Neural progenitor cell (in vitro differentiated cells): Measurements from ENCODE around the gene DLGAP4. TPM values are rescaled to one million over a fixed set of nuclear protein-coding genes. Genes with fewer than 3 reads are reported as not detected.

Experiments
- DNase-seq: peaks from one replicate; pipeline ENCODE4 v3.0.0-alpha.2; 2016; ENCODE audit warnings: low spot score
- H2AFZ ChIP-seq: fragments of 200-600 bp; sonication (generic); replicated peaks from 2 replicates; pipeline ENCODE4 v1.6.1; 2016; ENCODE audit warnings: antibody characterized with exemption
- H3F3A ChIP-seq: fragments of 200-600 bp; sonication (generic); 2 replicates; pipeline ENCODE4 v1.6.1; 2016; ENCODE audit warnings: antibody characterized with exemption, low read depth
- H3K27ac ChIP-seq: fragments of 200-600 bp; sonication (generic); 2 replicates; pipeline ENCODE4 v1.5.1; 2016; ENCODE audit warnings: mild to moderate bottlenecking
- H3K27me3 ChIP-seq: fragments of 200-600 bp; sonication (generic); 2 replicates; pipeline ENCODE4 v1.6.1; 2016; ENCODE audit warnings: mild to moderate bottlenecking, moderate library complexity
- H3K36me3 ChIP-seq: fragments of 200-600 bp; sonication (generic); 2 replicates; pipeline ENCODE4 v1.5.1; 2016
- H3K4me1 ChIP-seq: fragments of 200-600 bp; sonication (generic); 2 replicates; pipeline ENCODE4 v1.6.1; 2016; ENCODE audit warnings: mixed run types
- H3K4me2 ChIP-seq: fragments of 200-600 bp; sonication (generic); 2 replicates; pipeline ENCODE4 v1.6.1; 2016
- H3K4me3 ChIP-seq: fragments of 200-600 bp; sonication (generic); 2 replicates; pipeline ENCODE4 v1.5.1; 2016
- H3K79me2 ChIP-seq: fragments of 200-600 bp; sonication (generic); 2 replicates; pipeline ENCODE4 v1.6.1; 2016; ENCODE audit warnings: low read depth
- H3K9ac ChIP-seq: fragments of 200-600 bp; sonication (generic); 2 replicates; pipeline ENCODE4 v1.6.1; 2016
- H3K9me3 ChIP-seq: fragments of 200-600 bp; sonication (generic); 2 replicates; pipeline ENCODE4 v1.5.1; 2016; ENCODE audit warnings: low read depth
- H4K20me1 ChIP-seq: fragments of 200-600 bp; sonication (generic); 2 replicates; pipeline ENCODE4 v1.6.1; 2016; ENCODE audit warnings: low read depth
- H3K27ac Mint-ChIP-seq: 3 replicates; pipeline ENCODE4 v1.8.0; 2021; ENCODE audit warnings: mixed read lengths
- H3K27me3 Mint-ChIP-seq: 2 replicates; pipeline ENCODE4 v1.8.0; 2022; ENCODE audit warnings: low read depth, mild to moderate bottlenecking, inconsistent platforms, moderate library complexity, mixed read lengths; ENCODE audit not compliant: insufficient read depth
- H3K36me3 Mint-ChIP-seq: 3 replicates; pipeline ENCODE4 v1.8.0; 2021; ENCODE audit warnings: mixed read lengths
- H3K4me1 Mint-ChIP-seq: 3 replicates; pipeline ENCODE4 v1.8.0; 2021; ENCODE audit warnings: mixed read lengths
- H3K4me3 Mint-ChIP-seq: 3 replicates; pipeline ENCODE4 v1.8.0; 2021; ENCODE audit warnings: mild to moderate bottlenecking, moderate library complexity, mixed read lengths
- H3K9me3 Mint-ChIP-seq: 3 replicates; pipeline ENCODE4 v1.8.0; 2020; ENCODE audit warnings: mixed read lengths
- CTCF ChIP-seq: fragments of 200-600 bp; sonication (generic); IDR thresholded peaks from 2 replicates; pipeline ENCODE4 v1.5.1; 2017; ENCODE audit warnings: antibody characterized with exemption, mild to moderate bottlenecking
- EZH2 ChIP-seq: fragments of 200-600 bp; sonication (generic); IDR thresholded peaks from 2 replicates; pipeline ENCODE4 v1.6.1; 2017; ENCODE audit warnings: antibody characterized with exemption, mild to moderate bottlenecking, moderate library complexity
- EZH2phosphoT487 ChIP-seq: fragments of 200-600 bp; sonication (generic); IDR thresholded peaks from 2 replicates; pipeline ENCODE4 v1.6.1; 2017; ENCODE audit warnings: antibody characterized with exemption
- total RNA-seq: library from RNA; depleted of rRNA; stranded (reverse); fragments of >200 nt; gene quantifications from 2 replicates; pipeline ENCODE4 v1.2.3, GENCODE V29; 2015; ENCODE audit warnings: low replicate concordance

The DLGAP4 gene
- total RNA-seq, 1 donor from 2014 or later = 21.7 TPM

- Mint-ChIP-seq H3K9me3 (no peaks in the 10 kb centered on the region), H3K27ac (peak overlapping the region; percentile 11), H3K4me3 (no peak overlapping the region), H3K36me3 (peaks cover 28% of the 10 kb centered on the region), H3K4me1 (peaks cover 12% of the 10 kb centered on the region), H3K27me3 (no peaks in the 10 kb centered on the region)
- Histone ChIP-seq H3K4me1 (peaks cover 16% of the 10 kb centered on the region), H3K36me3 (peaks cover 6% of the 10 kb centered on the region), H3K4me3 (no peak overlapping the region), H2AFZ (no peak overlapping the region), H3K9me3 (no peaks in the 10 kb centered on the region), H4K20me1 (peaks cover 30% of the 10 kb centered on the region), H3K27me3 (no peaks in the 10 kb centered on the region), H3K4me2 (no peak overlapping the region), H3K27ac (no peak overlapping the region), H3F3A (peaks cover 8% of the 10 kb centered on the region), H3K9ac (no peak overlapping the region), H3K79me2 (no peaks in the 10 kb centered on the region)
- TF ChIP-seq EZH2 (no peak), EZH2phosphoT487 (no peak), CTCF (no peak)
- no peak for DNase-seq
These were observed 195.3 kb downstream of the DLGAP4 start for GRCh38 chr20:36501367-36502006.

GRCh38 chr20:36504295-36504694 is 198.2 kb downstream of the DLGAP4 start:
- H4K20me1 ChIP-seq = peaks cover 10% of the 10 kb centered on the region
- no peaks in the 10 kb centered on the region for H3F3A ChIP-seq
- peaks cover 1% of the 10 kb centered on the region for H3K4me1 Mint-ChIP-seq
- H3K27ac Mint-ChIP-seq = no peak overlapping the region
- no peaks in the 10 kb centered on the region for H3K9me3 Mint-ChIP-seq
- no peak overlapping the region for H3K9ac ChIP-seq
- no peaks in the 10 kb centered on the region for H3K79me2 ChIP-seq
- no peaks in the 10 kb centered on the region for H3K27me3 ChIP-seq
- H3K36me3 ChIP-seq = peaks cover 6% of the 10 kb centered on the region
- H2AFZ ChIP-seq = no peak overlapping the region
- no peaks in the 10 kb centered on the region for H3K9me3 ChIP-seq
- H3K27me3 Mint-ChIP-seq = peaks cover 3% of the 10 kb centered on the region
- TF ChIP-seq EZH2 (no peak), EZH2phosphoT487 (no peak), CTCF (no peak)
- H3K36me3 Mint-ChIP-seq = peaks cover 30% of the 10 kb centered on the region
- H3K4me2 ChIP-seq = no peak overlapping the region
- H3K4me1 ChIP-seq = no peaks in the 10 kb centered on the region
- DNase-seq = no peak
- H3K4me3 ChIP-seq = no peak overlapping the region
- H3K4me3 Mint-ChIP-seq = no peak overlapping the region
- H3K27ac ChIP-seq = no peak overlapping the region

GRCh38 chr20:36506253-36506652 is 200.1 kb downstream of the DLGAP4 start:
- H3K27ac ChIP-seq = no peak overlapping the region
- no peaks in the 10 kb centered on the region for H3K27me3 ChIP-seq
- peaks cover 6% of the 10 kb centered on the region for H3K36me3 ChIP-seq
- H4K20me1 ChIP-seq = peaks cover 7% of the 10 kb centered on the region
- Mint-ChIP-seq H3K27ac (no peak overlapping the region), H3K4me1 (no peaks in the 10 kb centered on the region), H3K36me3 (peaks cover 25% of the 10 kb centered on the region), H3K4me3 (no peak overlapping the region), H3K27me3 (peaks cover 3% of the 10 kb centered on the region), H3K9me3 (no peaks in the 10 kb centered on the region)
- TF ChIP-seq EZH2phosphoT487 (no peak), EZH2 (no peak), CTCF (no peak)
- H3K4me3 ChIP-seq = no peak overlapping the region
- no peaks in the 10 kb centered on the region for H3K9me3 ChIP-seq
- no peaks in the 10 kb centered on the region for H3F3A ChIP-seq
- H3K4me1 ChIP-seq = no peaks in the 10 kb centered on the region
- no peak overlapping the region for H3K4me2 ChIP-seq
- no peaks in the 10 kb centered on the region for H3K79me2 ChIP-seq
- DNase-seq = no peak
- H3K9ac ChIP-seq = no peak overlapping the region
- no peak overlapping the region for H2AFZ ChIP-seq
